ENCODE measurements around the gene SUSD4.
"Not testable (repeated sequence)": the region's sequence is repeated elsewhere in the genome, so short reads cannot be mapped to it uniquely, and the experiment has no call there.

The SUSD4 gene

GRCh38 chr1:223288826-223289225 lies 75.2 kb downstream of the SUSD4 start:
- DNase-seq (ENCODE audit: low read depth): no peak

GRCh38 chr1:223285452-223285851 lies 78.5 kb downstream of the SUSD4 start:
- no peak for DNase-seq (ENCODE audit: low read depth)

DNA sequence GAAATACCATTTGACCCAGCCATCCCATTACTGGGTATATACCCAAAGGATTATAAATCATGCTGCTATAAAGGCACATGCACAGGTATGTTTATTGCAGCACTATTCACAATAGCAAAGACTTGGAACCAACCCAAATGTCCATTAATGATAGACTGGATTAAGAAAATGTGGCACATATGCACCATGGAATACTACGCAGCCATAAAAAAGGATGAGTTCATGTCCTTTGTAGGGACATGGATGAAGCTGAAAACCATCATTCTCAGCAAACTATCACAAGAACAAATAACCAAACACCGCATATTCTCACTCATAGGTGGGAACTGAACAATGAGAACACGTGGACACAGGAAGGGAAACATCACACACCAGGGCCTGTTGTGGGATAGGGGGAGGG lies 80.3 kb downstream of the SUSD4 start:
- DNase-seq (ENCODE audit: low read depth): not testable (repeated sequence)

DNA sequence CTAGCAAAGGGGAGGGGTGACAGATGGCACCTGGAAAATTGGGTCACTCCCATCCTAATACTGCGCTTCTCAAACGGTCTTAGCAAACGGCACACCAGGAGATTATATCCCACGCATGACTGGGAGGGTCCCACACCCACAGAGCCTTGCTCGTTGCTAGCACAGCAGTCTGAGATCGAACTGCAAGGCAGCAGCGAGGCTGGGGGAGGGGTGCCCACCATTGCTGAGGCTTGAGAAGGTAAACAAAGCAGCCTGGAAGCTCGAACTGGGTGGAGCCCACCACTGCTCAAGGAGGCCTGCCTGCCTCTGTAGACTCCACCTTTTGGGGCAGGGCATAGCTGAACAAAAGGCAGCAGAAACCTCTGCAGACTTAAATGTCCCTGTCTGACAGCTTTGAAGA lies 85.7 kb downstream of the SUSD4 start:
- not testable (repeated sequence) for DNase-seq (ENCODE audit: low read depth)

GRCh38 chr1:223276029-223276428 lies 87.9 kb downstream of the SUSD4 start:
- DNase-seq (ENCODE audit: low read depth): no peak

- no peak for DNase-seq (ENCODE audit: low read depth)
Observed at GRCh38 chr1:223273511-223273910, 90.5 kb downstream of the SUSD4 start.

- no peak for DNase-seq (ENCODE audit: low read depth)
Observed at GRCh38 chr1:223271085-223271781, 92.7 kb downstream of the SUSD4 start.

- DNase-seq (ENCODE audit: low read depth): no peak
Observed at GRCh38 chr1:223270155-223270554, 93.8 kb downstream of the SUSD4 start.

DNA sequence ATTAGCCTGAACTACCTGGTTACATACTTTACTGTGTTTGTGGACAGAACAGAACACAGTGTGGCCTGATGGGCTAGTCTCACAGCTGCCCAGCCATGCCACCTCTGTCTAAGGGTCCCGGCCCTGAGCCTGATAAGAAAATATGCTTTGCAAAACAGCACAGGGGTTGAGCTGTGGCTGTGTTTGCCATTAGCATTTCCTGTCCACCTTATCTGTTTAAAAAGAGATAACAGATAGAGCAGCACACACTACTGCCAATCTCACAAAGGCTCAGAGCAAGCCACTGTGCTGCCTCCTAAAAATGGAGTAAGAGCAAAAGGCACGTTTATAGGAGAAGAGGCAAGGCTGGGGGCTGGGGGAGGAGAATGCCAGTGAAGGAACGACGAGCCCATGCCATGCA lies 95.0 kb downstream of the SUSD4 start:
- DNase-seq (ENCODE audit: low read depth): no peak

- no peak for DNase-seq (ENCODE audit: low read depth)
Observed at GRCh38 chr1:223266632-223267172, 97.3 kb downstream of the SUSD4 start.

DNA sequence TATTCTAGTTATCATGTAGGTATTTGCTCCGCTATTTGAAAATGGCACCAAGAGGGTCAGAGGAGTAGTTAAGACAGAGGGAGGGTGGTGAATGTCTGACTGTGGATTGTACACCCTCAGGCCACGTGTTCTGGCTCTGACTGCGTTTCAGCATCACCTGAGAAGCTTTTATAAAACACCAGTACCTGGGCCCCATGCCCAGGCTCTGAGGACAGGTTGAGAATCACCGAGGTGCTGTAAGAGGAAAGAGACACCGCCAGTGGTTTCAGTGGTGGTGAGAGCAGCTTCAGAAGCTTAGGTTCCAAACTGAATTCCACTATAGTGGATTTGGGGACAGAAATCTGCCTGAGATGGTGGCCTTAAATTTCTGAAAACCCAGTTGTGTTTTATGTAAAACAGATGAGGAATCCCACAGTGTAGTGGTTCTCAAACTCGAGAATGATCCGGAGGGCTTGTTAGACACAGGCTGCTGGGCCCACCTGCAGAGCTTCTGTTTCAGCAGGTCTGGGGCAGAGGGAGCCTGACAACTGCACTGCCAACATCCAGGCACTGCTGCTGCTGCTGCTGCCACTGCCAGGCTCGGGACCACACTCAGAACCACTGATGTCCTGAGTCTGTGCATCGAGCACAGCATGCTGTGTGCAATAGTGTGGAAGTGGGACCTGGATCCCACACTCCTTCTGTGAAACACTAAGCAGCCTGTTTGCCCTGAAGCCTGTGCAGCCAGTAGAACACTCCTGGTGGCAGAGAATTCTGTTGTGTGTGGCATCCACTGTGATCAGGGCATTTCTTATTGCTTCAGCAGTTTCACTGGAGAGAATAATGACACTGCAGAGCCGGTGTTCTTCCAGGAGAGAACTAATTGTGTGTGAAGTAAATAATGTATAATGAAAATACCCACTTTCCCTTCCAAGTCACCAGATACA lies 98.7 kb downstream of the SUSD4 start:
- DNase-seq (ENCODE audit: low read depth): no peak

DNA sequence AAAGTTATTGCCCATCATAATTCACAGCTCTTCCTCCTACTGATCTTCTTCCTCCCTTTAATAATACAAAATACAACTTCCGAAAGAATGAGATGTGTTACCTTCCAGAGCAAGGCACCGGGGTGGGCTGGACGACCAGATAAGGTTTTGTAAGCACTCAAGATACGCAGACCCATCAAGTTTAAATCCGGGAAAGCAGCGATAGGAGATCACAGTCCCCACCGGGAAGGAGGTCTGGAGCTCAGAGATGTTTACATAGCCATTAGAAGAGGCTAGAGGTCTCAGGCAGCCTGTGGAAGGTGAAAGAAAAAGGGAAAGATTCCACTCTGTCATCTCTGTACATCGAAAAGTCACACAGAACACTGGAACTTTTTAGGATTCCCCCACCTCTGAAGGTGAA lies 99.4 kb downstream of the SUSD4 start:
- DNase-seq (ENCODE audit: low read depth): no peak

- no peak for DNase-seq (ENCODE audit: low read depth)
Observed at GRCh38 chr1:223261914-223262313, 102.1 kb downstream of the SUSD4 start.

GRCh38 chr1:223260712-223261111 lies 103.3 kb downstream of the SUSD4 start:
- DNase-seq (ENCODE audit: low read depth): no peak

DNA sequence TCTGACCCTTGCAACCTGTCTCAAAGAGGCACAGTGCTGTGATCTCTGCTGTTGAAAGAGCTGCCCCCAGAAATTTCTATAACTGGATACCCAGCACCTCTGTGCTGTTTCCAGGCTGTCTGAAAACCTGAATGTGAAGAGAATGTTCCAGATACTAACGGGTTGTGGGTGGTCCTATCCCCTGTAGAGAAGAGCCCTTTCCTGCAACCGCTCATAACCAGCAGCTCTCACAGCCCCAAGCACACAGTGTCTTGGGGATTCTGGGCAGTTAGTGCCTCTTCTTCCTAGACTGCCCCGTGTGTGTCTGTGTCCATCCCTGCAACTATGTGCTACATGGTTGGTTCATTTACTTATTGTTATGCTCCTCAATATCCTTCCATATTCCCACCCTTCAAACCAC lies 104.5 kb downstream of the SUSD4 start:
- no peak for DNase-seq (ENCODE audit: low read depth)

DNA sequence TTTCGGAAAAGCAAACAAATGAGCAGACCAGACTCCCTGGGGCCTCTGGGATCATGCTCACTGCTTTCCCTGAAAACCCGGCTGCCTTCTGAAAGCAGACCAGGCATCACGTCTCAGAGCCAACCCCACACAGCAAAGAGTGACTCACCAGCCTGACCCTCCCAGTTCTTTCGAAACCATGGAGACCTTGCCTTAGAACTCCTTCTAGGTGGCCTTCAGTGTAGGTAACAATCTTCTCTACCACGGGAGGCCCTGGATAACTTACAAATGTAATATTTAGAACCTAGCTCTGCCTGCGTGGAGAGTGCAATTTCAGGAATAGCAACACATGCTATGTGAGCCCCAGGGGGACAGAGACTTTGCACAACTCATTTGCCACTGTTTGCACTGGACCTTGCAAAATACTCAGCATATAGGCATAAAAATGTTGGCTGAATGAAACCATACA lies 105.2 kb downstream of the SUSD4 start:
- DNase-seq (ENCODE audit: low read depth): no peak

GRCh38 chr1:223257856-223258550 lies 106.0 kb downstream of the SUSD4 start:
- DNase-seq (ENCODE audit: low read depth): no peak

DNA sequence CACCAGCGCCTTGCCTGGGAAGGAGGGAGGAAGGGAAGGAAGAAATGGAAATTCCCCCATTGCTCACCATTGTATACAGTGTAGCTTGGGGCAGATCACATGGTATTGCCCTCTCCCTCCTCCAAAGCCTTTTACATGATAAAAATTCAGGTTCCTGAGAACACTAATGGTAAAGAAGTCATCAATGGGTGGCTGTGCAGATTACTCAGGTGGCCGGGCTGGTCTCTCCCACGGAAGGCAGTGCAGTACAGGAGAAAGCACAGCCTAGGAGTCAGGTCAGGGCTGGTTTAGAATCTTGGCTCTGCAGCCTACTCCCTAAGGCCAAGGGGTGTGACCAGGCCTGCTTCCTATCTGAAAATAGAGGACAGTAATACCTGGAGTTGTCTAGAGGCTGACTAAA lies 107.9 kb downstream of the SUSD4 start:
- DNase-seq (ENCODE audit: low read depth): no peak

- no peak for DNase-seq (ENCODE audit: low read depth)
Observed at GRCh38 chr1:223253916-223254315, 110.1 kb downstream of the SUSD4 start.

DNA sequence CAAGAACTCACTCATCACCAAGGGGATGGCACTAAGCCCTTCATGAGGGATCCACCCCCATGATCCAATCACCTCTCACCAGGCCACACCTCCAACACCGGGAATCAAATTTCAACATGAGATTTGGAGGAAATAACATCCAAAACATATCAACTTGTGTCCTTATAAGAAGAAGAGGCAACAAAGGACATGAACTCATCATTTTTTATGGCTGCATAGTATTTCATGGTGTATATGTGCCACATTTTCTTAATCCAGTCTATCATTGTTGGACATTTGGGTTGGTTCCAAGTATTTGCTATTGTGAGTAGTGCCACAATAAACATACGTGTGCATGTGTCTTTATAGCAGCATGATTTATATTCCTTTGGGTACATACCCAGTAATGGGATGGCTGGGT lies 112.6 kb downstream of the SUSD4 start:
- DNase-seq (ENCODE audit: low read depth): not testable (repeated sequence)

DNA sequence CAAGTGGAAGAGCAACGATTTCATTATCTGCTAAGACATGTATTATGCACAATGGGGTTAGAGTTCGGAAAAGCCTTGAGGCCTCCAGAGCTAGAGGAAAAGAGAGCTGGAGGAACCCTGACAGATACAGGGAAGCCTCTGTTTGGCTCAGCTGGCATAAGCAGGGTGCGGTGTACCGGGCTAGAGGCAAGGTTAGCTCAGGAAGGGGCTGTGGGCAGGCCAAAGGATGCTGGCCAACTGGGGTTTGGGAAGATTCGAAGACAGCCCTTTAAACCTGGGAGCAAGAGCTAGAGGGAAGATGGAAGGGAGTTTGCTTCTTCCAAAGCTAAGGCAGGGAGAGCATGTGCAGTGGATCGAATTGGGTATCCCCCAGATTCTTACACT lies 113.4 kb downstream of the SUSD4 start:
- no peak for DNase-seq (ENCODE audit: low read depth)

DNA sequence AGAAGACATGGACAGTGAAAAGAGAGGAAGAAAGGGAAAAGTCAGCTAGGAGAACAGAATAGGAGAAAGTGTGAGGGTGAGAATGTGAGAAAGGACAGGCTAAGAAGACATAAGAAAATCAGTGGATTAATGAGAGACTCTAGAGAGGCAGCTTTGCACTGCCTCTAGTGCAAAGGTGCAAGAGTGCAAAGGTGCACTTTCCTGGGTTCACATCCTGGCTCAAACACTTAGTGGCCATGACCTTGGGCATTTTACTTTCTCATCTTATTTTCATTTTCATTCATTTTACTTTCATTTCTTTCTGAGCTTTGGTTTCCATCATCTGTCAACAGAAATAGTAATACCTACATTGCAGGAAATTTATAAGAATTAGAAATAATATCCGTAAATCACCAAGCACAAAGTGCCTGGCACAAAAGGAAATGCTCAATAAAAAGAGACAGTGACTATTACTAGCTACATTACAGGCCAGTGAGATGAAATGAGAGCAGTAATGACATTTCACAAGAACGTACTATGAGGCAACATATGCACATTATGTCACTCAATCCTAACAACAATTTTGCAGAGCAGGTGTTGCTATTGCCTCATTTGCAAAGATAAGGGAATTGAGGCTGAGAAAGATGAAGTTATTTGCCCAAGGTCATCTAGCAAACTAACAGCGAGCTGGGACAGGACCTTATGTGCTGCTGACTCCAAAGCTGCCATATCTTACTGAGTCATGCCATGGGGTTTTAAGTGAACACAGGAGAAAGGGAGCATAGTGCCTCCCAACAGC lies 113.9 kb downstream of the SUSD4 start:
- DNase-seq (ENCODE audit: low read depth): no peak
